Epithelial cell of prostate (primary cell): ENCODE results near the gene FYB1.

Experiments used
- DNase-seq: peaks from one replicate; pipeline ENCODE4 v3.0.0-alpha.2; 2011; ENCODE audit warnings: low read depth, low spot score
- H3K27ac ChIP-seq: fragments of 450-650 bp; 2 replicates; pipeline ENCODE4 v1.5.1; 2017; ENCODE audit warnings: mild to moderate bottlenecking

The FYB1 gene

DNA sequence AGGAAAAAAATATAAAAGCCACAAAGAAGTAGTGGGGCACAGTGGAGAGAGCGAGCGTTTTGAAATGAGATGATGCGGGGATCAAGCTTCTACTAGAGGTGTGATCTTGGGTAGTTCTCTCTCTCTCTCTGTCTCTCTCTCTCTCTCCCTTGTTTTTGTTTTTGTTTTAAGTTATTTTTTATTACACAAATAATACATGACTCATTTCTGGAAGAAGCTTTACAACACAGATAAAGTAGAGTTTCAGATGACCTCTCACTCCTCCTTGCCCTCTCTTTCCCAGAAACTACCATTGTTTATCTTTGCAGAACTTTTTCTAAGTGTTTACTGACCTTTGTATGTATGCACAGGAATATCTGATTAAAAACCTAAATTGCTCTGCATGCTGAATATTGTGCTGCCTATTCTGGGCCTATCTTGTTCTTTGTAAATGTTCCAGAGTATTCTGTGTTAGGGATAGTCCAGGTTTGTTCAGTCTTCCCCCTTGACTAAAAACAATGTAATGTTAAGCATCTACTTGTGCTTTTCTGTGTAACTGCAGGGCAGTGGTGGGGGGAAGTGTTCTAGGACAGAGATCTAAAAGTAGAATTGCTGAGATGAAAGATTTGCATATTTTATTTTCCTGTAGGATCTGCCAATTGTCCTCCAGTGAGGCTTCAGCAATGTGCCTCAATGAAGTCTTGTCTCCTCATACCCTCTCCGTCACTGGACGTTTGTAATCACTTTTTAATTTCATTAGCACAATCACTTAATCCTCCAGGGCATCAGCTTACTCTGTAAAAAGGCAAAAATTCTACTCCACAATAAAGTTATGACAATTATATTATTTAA lies 52.0 kb downstream of the FYB1 start:
- no peak overlapping the region for H3K27ac ChIP-seq
- no peak for DNase-seq

DNA sequence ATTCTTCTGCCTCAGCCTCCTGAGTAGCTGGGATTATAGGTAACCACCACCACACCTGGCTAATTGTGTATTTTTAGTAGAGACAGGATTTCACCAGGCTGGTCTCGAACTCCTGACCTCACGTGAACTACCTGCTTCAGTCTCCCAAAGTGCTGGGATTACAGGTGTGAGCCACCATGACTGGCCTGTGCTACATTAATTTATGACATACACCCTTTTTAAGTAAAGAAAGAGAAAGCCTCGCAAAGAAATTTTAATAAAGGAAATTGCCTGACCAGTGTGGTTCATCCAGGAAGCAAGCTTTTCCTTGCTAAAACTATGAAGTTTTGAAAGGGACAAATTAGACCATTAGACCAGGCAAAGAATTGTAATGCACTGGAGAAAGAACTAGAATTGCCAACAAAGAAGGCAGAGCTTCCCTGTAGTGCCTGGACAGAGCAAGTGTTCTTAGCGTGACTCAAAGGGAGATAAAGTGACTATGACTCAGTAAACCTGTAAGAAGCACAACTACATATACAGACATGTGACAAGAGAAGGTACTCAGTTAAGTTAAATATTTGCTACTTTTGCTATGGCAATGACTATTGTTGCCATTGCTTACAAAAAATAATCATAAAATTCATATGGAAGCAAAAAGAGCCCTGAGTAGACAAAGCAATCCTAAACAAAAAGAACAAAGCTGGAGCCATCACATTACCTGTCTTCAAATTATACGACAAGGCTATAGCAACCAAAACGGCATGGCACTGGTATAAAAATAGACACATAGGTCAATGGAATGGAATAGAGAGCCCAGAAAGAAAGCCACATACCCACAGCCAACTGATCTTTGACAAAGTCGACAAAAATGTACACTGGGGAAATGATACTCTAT lies 54.6 kb downstream of the FYB1 start:
- DNase-seq = peak; percentile 61
- H3K27ac ChIP-seq = peak overlapping the region; percentile 36

DNA sequence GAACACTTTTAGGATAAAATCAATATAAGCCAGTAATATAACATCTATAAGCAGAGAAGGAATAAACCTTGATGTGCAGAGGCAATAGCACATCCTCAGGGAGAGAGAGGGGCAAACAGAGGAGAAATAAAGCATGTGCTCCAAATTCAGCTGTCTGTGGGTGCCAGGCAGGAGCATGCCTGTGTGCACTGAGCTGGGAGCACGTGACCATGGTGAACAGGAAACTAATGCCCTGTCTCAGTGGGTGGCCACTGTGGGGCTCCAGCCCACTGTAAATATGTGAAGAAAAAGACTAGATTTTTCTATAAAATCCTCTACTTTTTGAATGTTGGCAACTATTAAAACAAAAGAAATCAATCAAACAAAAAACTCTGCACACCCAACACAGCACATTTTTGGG lies 55.3 kb downstream of the FYB1 start:
- no peak for DNase-seq
- peak overlapping the region; percentile 36 for H3K27ac ChIP-seq

DNA sequence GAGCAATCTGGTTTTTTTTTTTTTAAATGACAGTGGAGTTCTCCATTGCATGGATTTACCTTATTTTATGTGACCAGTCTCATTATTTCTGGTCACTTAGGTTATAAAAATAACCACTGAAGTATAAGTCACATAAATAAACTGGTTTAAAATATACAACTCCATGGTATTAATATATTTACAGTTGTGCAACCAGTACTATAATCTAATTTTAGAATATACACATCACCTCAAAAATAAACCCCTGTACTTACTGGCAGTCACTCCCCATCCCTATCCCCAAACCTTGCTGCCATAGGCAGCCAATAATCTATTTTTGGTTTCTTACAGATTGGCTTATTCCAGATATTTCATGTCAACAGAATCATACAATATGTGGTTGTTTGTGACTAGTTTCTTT lies 57.8 kb downstream of the FYB1 start:
- DNase-seq = no peak
- H3K27ac ChIP-seq = no peak overlapping the region

DNA sequence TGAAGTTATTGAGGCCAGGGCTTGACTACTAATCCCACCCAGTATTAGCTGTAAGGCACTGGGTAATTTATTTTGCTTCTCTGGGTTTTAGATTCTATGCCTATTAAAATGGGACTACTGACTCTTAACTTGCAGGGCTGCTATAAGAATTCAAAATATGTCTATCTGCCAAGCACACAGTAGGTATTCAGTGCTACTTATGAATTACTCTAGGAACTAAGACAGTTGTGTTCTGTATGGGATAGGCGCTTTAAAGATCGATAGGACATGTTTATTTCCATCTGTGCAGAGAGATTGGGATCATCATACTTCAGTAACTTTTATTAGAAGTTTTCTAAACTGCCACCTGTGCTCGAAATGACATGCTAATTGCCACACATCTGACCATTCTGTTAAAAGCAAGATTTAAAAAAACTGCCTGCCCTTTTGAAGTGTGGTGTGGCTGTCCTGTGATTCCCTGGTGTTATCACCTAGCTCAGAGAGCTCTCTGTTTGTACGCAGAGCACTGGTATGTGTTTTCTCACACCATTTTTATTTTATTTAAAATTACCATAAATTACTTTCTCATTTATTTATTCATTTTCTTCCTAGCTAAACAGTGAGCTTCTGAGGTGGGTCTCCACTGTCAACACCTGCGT lies 58.7 kb downstream of the FYB1 start:
- no peak overlapping the region for H3K27ac ChIP-seq

DNA sequence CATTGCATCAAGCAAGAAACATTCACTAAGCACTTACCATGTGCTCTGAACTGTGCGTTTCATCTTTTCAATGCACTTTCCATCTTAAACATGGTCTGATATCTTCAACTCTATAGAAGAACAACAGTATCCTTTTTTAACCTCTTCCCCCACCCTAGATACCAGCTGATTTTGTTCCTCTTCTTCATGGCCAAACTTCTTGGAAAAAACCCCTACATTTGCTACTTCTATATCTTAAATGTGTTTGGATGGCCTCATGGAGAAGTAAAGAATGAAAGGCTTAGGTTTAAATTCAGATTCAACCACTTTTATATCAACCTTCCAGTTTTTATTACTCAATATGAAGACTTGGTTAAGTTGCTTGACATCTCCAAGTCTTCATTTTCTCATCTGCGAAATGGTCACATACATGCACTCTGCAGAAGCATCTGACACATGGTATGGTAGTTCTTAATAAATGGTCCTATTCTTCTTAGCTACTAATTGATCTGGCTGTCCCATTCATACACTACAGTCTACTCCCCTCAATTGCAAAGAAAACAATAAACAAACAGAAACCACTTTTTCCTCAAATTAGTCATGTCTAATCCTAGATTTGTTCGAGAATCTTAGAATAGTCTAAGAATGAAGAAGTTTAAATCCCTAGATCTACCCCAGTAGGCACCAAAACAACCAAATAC lies 59.4 kb downstream of the FYB1 start:
- DNase-seq = no peak
- no peak overlapping the region for H3K27ac ChIP-seq

More for the DNA sequence above, 58.7 kb downstream of the FYB1 start:
- DNase-seq = no peak

DNA sequence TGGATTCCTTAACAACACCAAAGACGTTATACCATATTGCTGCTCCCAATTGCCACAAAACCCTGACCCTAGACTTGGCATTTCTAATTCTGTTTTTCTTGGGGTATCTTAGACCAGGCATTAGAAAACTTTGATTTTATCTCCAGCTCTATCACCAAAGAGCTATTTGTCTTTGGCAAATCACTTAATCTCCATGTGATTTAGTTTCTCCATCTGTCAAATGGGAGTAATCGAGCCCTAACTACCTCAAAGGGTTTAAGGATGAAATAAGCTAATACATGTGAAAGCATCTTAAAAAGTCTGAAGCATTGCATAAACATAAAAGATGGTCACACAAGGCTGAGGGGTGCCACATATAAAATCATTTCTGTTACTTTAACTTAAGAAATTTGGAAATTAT lies 60.6 kb downstream of the FYB1 start:
- DNase-seq = no peak
- H3K27ac ChIP-seq = peak overlapping the region; percentile 52

DNA sequence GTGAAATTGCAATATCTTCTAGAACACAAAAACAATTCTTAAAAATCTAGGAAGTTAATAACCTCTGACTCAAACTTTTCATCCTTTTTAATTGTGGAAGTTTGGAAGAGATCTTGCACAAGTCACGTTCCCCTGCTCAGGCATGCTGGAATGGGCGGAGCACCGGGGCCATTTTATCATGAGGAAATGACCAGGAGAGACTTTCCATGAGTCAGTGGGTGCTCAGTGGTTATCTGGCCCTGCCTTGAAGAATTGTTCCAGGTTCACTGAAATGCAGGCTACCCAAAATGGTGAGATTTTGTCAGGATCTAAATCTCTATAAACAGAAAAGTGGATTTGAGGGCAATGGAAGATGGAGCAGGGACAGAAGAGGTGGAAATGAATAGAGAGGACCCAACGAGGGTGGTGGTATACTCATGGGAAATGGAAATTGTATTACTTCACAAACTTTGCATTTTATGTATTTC lies 61.2 kb downstream of the FYB1 start:
- peak overlapping the region; percentile 52 for H3K27ac ChIP-seq
- peak; percentile 58 for DNase-seq

DNA sequence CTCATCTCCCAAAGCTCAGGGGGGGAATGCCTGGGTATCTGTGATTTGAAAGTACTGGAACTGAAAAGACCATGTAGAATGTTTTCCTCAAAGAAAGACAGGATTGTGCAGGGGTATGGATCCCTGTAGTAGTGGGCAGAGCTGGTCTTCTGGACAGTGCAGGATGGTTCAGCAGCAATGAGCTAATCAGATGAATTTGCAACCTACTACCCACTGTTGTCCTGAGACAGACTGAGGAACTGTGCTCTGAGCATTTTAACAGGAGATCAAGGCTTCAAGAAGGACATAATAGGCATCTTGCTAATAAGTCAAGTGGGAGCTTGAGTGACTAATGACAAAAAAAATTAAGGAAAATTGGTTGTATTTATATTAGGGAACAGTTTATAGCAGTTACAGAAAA lies 61.7 kb downstream of the FYB1 start:
- H3K27ac ChIP-seq = peak overlapping the region; percentile 52
- DNase-seq = no peak

DNA sequence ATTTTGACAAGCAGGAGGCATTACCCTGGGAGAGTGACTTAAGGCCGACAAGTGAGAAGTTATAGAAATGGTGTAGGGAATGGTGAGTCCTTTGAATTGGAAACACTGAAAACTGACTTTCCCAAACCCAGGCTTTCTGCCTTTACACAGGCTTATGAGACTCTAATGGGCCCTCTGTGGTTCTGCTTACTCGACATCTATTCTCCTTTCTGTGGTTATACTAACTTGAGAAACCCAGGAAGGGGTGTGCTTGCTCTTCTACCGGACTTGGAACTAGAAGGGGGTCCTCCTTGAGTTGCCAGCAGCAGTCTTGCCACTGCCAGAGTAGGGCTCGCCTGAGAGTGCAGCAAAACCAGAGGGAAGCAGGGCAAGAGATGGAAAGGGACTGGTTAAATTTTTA lies 63.3 kb downstream of the FYB1 start:
- no peak overlapping the region for H3K27ac ChIP-seq
- no peak for DNase-seq

DNA sequence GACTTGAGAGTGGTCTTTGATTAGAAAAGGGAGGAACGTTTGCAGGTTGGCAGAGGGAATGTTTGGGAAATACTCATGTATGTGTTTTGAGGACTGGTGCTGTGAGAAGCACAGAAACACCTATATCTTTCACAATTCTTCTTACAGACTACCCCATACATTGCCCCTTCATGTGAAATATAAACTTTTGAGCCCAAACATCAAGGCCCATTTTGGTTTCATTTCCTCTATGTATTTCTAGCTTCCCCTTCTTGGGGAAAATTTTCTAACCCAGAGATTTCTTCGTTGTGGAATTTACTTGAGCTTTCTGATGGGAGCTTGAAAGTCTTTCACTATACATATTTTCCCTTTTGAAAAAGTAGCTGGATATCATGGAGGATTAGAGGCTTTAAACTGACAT lies 67.6 kb downstream of the FYB1 start:
- H3K27ac ChIP-seq = no peak overlapping the region
- no peak for DNase-seq

DNA sequence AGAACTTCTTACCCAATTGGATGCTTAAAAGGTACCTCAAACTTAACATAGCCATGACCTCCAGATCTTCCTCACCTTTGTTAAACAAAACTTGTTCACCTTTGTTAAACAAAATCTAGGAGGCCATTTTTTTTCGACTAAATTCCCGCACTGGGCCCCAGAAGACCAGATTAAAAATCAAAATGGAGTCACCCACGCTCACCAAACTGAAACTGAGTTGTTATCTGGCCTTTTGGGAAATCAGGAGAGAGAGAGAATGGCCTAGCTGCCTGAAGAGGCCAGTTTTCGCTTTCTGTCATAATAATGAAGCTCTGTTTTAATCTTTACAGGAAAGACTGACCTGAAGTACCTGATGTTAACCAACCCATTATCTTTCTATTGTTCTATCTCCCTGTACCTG lies 69.4 kb downstream of the FYB1 start:
- DNase-seq = no peak
- no peak overlapping the region for H3K27ac ChIP-seq

DNA sequence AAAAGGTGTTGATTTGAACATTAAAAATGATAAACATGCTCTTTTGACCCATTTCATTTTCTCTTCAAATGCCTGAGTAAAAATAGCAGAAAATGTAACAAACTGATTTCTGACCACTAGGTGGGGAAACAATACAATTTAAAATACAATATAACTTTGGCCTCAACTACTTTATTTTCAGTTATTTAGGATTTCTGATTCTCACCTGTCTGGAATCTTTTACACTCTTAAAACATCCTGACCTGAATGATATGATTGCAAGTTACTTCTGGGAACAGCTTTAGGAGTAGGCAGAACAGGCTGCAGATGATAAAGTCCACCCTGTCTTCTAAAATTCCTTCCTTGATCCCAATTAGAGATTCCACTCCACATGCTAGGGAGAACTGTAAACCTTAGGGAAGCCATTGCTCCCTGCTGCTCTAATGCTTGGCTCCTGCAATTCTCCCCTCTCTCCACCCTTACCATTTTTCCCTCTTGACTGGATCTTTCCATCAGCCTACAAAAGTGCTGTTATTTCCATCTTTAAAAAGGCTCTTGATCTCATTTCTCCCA lies 70.3 kb downstream of the FYB1 start:
- no peak overlapping the region for H3K27ac ChIP-seq
- no peak for DNase-seq

DNA sequence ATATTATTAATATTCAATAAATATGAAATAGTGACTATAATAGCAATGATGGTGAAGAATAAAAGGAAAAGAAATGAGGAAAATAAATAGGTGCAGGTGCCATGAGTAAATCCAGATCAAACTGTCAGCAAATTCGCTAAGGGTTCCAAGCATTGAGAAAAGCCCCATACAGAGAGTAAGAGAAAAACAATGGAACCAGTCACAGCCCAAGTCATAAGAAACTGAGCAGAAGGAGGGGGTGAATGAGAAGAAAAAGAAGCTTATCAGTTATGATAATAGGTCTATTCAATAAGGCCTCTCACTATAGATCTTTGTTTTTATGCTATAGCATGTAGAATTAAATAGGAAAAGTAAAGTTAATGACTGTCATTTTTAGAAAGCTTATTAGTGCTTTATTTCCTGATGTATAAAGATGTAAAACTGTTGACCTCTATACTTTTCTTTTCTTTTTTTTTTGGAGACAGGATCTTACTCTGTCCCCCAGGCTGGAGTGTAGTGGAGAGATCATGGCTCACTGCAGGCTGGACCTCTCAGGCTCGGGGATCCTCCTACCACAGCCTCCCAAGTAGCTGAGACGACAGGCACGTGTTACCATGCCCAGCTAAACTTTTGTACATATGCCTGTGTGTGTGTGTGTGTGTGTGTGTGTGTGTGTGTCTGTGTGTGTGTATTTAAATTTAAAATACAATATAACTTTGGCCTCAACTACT lies 72.4 kb downstream of the FYB1 start:
- DNase-seq = no peak
- H3K27ac ChIP-seq = no peak overlapping the region

DNA sequence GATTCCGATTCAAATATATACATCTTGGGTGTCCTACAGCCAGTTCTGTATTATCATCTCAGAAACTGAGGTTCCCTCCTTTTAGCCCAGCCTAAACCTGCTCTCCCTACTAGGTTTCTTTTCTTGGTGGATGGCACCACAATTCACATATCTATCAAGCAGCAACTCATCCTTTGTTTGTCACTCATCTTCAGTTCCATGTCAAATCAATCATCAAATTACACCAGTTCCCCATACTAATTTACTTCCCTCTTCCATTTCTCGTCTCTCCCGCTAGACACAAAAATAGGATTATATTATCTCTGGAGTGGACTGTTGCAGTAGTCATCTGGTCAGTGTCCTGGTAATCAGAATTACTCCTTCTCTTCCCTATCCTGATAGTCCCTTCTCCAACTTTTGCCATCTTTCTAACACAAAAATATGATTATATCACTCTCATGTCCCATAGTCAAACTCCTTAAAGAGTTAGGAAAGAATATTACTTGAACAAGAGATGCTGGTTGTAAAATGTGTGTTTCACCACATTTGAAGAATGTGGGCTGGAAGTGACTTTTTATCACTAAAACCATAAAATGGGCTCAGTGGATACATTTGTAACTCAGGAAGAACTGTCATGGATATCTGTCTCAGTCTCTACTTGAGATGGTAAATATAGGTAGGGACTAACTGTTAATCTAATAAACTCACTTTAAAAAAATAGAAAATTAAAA lies 76.1 kb downstream of the FYB1 start:
- DNase-seq = no peak
- H3K27ac ChIP-seq = no peak overlapping the region

DNA sequence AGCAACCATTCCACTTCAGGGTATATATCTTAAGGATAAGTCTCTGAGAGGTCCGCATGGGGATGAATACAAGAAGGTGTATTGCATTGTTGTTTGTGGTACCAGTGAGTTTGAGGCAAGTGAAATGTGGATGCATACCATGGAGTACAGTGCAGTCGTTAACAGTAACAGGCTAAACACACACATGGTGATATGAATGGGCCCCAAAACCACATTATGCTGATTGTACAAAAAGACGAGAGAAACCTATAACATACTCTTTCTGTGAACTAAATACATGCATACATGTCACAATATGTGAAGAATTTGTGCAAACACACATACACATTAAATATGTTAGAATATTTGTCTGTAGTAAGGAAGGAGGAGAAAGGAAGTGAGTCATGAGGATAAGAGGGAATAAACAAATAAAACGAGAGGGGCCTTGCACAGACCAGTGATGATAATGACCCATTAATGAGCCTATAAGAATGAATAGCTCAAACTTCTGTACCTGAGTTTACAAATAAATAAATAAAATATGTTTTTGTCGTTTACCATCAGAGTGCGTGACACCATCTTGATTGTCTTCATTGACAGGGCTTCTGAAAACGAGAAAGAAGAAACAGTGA lies 78.7 kb downstream of the FYB1 start:
- DNase-seq = no peak
- no peak overlapping the region for H3K27ac ChIP-seq

DNA sequence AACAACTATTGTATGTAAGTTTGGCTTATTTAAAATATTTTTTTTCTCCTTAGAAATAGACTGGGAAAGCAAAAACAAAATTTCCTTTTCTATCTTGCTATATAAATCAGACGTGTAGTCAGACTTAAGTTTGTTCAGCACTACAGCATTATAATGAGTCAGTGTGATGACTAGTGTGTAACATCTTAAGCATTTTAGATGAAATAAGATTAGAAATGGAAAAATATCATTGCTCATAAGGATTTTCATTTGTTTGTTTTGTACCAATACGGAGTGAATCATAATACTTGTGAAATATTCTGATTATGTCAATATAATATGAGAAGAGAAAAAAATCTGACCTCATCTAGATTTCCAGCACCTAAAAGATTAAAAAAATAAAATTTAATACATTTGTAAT lies 80.5 kb downstream of the FYB1 start:
- peak overlapping the region; percentile 78 for H3K27ac ChIP-seq
- DNase-seq = peak; percentile 85

DNA sequence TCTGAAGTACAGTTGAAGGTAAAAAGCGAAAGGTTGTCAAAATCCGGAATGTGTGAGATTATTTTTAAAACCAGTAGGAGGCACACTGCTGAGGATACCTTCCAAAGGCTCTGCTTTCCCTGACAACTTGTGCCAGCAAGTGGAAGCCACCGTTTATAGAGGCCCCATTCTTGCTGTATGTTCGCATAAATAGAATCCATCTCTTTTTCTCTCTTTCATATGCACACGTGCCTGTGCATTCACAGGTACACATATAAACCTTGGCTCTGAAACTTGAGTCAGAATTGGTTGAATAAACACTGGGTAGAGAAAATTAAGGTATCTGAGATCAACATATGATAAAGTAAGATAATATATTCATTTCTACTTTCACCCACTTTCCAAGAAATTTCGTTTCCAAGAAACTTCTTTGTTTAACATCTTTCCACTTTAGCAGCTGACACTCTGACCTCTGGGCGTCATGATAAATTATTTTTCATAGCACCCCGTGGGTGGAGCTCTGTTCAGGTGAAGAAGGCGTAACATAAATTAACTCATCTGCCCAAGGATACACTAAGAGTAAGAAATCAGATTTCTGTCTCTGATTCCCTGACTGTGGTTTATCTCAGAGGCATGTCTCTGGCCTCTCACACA lies 81.4 kb downstream of the FYB1 start:
- peak overlapping the region; percentile 78 for H3K27ac ChIP-seq
- no peak for DNase-seq
